NCI-H1048 (cell line): Measurements from ENCODE around the gene SLC30A2.
"Not testable (repeated sequence)": the region's sequence is repeated elsewhere in the genome, so short reads cannot be mapped to it uniquely, and the experiment has no call there.

ENCODE experiments used
- DNase-seq: peaks from one replicate; lab custom pipeline; 2025; lab: John Stamatoyannopoulos, UW

SLC30A2 gene

GRCh38 chr1:26045722-26046245, at the start of gene SLC30A2:
TSS of gene SLC30A2 (minus strand) at chr1:26046118. CDS start at chr1:26045896, 222 bp downstream.
- no peak for DNase-seq

DNA sequence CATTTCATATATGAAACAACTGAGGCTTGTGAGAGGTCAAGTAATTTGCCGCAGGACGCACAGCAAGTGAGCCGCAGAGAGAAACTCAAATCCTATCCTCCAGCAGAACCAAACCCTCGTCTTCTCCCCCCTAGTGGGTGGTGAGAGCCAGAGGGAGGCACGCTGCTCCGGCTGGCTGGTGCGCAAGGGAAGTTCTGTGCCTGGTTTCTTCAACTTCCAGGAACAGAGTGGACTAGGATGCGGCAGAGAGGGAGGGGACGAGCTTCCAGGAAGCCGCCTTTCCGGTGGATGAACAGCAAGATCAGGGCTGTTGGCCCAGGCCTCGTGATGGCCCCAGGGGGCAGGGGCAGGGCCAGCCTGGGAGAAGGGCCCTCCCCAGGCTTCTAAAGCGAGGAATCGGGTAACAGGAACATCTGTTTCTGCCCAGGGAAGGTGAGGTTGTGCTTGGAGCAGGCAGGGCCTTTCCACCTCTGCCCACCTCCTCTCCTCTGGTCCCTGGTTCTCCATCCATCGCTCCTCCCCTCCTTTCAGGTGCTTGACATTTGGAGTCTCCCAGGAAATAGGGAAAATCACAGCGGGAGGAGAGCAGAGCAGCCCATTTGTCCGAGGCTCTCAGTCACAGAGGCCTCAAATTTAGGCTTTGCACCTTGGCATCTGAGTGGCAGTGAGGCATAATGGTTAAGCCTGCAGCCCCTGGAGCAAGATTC, 48.9 kb upstream of the SLC30A2 start:
- DNase-seq: no peak

GRCh38 chr1:26094076-26094669, 48.3 kb upstream of the SLC30A2 start:
- DNase-seq: no peak

DNA sequence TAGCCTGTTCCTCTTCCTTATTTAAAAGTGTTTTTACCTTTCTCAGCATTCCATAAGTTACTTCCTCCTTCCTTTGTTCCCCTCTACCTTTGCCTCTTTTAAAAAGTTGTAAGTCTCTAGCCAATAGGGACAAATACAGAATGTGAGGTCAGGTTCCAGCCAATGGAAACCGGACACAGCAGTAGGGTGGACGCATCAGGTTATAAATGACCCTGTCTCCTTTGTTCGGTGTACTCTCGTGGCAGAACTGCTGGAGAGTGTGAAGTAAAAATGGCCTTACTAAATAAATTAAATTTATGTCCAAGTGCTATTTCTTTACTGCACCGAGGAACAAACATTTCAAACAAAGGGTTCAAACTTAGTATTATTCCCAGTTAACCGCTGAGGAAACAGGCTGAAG, 47.7 kb upstream of the SLC30A2 start:
- not testable (repeated sequence) for DNase-seq

DNA sequence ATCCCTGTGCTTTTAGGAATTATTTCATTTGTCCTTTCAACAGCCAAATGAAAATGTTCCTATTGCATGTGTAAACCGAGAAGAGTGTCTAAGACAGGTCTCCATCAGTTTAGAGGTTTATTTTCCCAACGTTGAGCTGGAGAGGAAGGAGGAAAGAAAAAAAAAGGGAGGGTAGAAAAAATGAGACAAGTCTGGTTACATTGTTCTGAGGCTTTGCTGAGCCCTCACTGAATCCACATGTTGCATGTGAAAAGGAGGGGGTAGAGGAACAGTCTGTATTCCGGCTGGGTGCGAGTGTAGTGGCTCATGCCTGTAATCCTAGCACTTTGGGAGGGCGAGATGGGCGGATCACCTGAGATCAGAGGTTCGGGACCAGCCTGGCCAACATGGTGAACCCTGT, 46.5 kb upstream of the SLC30A2 start:
- DNase-seq: no peak

DNA sequence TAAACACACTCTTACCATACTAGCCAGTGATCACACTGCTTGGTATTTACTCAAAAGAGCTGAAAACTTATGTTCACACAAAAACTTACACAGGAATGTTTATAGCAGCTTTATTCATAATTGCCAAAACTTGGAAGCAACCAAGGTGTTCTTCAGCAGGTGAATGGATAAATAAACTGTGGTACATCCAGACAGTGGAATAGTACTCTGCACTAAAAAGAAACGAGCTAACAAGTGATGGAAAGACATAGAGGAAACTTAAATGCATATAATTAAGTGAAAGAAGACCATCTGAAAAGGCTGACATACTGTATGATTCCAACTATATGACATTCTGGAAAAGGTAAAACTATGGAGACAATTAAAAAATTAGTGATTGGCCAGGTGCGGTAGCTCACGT, 45.0 kb upstream of the SLC30A2 start:
- no peak for DNase-seq

DNA sequence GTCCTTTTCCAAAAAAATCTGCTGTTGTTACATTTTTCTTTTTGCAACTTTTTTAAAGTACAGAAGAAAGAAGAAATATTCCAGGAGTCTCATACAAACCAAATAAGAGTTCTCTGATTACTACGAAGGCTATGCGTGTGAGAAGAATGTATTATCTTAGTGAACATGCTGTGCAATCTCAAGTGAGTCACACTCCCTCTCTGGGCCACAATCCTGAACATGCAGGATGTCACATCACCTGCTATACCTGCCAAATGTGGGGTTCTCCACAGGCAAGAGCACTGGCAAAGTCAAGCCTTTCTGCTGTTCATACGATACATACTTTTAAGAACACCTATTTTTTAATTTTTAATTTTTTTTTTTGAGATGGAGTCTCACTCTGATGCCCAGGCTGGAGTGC, 43.2 kb upstream of the SLC30A2 start:
- no peak for DNase-seq

DNA sequence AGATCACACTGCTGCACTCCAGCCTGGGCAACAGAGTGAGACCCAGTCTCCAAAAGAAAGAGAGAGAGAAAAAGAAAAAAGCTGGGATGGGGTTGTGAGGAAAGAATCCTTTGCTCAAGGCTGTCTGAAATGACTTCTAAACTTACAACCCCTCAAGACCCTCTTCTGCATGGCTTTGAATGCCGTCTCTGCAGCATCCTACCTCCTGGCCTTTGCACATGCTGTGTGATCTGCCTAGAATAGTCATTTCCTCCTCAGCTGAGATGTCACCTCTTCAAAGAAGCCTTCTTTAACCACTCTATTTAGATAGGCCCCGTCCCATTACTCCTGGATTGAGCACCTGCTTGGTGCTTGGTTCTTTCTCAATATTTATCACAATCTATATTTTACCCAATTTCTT, 38.9 kb upstream of the SLC30A2 start:
- DNase-seq: no peak

DNA sequence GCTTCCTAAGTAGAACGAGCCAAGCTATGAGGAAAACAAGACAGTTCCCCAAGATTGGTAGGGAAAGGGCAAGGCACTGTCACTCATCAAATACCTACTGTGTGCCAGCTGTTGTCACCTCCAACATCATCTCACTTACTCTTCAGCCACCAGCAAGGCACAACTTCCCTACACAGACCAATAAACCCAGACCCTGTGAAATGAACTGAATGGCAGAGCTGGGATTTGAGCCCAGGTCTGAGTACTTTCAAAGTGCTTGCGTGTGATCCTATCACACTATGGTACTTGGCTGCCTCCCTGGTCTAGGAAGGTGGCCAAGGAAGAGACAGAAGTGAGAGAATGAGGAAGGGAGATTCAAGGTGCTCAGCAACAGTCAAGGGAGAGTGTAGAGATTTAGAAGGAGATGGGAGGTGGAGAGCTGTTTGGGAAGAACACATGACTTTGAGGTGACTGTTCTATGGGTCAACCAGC, 38.2 kb upstream of the SLC30A2 start:
- no peak for DNase-seq

GRCh38 chr1:26083208-26083607, 37.3 kb upstream of the SLC30A2 start:
- no peak for DNase-seq

DNA sequence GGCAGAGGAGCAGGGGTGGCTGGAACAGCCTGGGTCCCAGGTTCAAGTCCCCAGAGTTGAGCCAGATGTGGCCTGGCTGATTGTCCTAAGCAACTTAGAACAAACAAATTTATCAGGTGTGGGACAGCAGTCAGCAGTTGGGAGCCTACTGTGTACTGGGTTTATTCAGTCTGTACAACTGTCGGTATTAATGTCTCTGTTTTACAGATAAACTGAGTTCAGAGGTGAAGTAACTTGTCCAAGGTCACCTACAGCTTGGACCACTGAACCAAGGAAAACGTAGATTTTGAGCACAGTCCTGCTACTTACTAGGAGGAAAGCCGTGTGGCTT, 36.1 kb upstream of the SLC30A2 start:
- no peak for DNase-seq

DNA sequence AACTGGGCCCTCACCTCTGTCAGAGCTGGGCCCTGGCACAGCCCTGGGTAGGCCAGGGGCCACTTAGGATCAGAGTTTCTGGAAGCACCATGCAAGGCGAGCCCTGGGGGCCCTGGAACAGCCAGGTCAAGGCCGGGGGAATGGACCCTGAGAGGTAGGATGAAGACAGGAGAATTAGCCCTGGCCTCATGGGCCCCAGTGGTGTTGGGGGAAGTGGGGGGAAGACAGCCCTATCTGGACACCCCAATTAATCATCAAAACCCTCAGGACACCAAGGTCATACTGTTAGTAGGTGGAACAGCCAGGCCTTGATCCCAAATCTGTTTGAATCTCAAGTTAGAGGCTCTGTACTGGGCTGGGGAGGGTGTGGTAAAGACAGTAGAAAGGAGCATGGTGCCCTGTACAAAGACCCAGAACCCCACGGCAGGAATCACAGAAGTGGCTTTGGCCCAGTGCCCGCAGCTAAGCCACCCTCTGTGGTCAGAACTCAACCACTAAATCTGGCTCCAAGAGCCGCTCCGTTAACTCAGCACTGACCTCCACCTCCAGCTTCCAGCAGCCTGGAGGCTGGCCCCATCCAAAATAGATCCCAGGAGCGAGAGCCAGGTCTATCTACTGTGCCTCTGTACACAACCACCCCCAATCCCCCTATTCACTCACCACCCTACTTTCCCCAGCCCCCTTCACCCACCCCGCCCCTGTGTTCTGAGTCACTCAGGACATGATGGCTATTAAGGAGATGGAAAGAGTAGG, 35.5 kb upstream of the SLC30A2 start:
- no peak for DNase-seq

DNA sequence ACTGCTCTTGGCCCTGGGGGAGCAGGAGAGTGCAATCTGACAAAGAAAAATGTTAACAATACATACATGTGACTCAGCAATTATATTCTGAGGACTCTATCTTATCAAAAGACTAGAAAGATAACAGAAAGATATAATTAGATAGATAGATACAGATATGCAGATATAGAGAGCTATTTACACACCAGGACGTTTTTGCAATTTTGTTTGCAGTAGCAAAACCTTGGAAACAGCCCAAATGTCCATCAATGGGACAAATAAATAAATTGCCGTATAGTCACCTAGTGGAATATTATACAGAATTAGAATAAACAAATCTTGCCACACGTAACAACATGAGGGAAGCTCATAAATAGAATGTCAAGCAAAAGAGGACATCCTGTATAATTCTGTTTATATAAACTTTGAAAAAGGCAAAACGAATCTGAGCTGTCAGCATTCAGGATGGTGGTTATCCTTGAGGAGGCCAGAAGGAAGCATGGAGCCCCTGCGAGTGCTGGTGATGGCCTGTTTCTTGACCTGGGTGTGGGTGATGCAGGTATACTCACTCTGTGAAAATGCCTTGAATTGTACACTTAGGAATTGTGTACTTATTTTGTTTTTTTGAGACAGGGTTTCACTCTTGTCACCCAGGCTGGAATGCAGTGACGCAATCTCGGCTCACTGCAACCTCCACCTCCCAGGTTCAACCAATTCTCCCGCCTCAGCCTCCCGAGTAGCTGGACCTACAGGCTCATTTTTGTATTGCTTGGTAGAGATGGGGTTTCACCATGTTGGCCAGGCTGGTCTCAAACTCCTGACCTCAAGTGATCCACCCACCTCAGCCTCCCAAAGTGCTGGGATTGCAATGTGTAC, 34.3 kb upstream of the SLC30A2 start:
- DNase-seq: no peak

DNA sequence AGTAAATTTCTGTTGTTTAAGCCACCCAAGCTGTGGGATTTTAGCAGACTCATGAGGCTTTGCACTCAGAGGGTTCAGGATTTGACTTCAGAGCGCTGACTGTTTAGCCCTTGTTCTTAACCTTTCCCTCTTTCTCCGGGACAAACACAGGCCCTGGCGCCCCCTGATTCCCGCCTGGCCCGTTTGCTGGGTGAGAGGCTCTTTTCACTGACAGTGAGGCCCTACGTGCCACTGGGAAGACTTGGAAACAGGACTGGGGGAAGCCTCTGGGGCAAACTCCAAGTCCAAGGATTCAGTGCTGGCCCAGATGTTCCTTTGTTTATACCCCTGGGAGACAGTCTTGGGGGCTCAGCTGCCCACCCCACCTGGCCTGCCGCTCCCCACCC, 33.3 kb upstream of the SLC30A2 start:
- no peak for DNase-seq

- no peak for DNase-seq
These were observed 32.6 kb upstream of the SLC30A2 start for GRCh38 chr1:26078286-26079177.

GRCh38 chr1:26077524-26077923, 31.6 kb upstream of the SLC30A2 start:
- no peak for DNase-seq

DNA sequence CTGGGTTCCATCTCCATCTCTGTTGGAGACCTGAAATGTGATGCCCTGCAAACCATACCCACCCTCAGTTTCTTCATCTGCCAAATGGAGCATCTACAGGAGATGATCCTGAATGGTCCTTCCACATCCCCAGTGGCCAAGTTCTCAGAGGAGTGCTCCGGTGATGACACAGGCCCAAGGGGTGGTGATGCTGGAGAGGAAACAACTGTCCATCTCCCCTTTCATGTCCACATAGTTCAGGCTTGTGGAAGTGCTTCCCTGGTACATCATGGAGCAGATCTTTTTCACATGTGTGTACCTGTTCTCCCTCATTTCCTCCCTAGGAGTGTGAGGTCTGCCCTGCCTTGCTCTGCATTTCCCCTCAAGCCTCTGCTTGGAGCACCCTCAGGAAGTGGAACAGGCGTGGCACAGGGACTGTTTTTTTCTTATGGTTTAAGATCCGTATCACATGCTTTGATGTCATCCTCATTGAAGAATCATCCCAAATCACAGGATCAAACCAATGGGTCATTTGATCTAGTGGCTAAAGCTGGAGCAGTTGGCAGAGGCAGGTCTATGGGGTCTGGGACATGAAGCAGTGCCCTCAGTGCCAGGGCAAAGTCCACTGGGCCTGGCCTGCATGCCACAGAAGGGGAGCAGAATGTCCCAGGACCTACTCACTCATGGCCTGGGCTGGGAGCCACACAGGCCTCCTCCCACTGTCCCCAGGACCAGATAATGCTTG, 29.7 kb upstream of the SLC30A2 start:
- no peak for DNase-seq

GRCh38 chr1:26072305-26072704, 26.4 kb upstream of the SLC30A2 start:
- no peak for DNase-seq

GRCh38 chr1:26070963-26071342, 25.0 kb upstream of the SLC30A2 start:
- no peak for DNase-seq

- DNase-seq: no peak
These were observed 24.5 kb upstream of the SLC30A2 start for GRCh38 chr1:26070296-26070962.
